Measurements from ENCODE around the gene TSPOAP1.

TSPOAP1 gene

DNA sequence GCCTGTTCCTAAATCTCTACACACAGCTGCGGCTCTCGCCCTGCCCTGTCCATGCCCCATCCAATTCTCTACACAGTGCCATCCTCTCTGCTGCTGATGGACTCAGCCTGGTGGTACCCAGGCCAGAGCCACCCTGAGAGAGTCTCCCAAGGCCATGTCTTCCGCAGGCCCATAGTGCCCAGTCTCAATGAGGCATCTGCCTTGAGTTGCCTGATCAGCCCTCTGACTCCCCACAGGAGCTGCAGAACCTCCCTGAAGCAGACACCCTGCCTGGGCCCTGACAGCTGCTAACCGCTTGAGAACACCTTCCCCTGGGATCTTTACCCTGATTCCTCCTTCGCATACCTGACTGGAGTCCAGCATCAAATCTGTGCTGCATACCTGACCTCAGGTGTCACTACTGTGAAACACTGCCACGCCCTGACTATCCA is 13.3 kb downstream of the TSPOAP1 start:
- no peak for DNase-seq

- DNase-seq = no peak
Observed at GRCh38 chr17:58314706-58315015, 13.9 kb downstream of the TSPOAP1 start.

DNA sequence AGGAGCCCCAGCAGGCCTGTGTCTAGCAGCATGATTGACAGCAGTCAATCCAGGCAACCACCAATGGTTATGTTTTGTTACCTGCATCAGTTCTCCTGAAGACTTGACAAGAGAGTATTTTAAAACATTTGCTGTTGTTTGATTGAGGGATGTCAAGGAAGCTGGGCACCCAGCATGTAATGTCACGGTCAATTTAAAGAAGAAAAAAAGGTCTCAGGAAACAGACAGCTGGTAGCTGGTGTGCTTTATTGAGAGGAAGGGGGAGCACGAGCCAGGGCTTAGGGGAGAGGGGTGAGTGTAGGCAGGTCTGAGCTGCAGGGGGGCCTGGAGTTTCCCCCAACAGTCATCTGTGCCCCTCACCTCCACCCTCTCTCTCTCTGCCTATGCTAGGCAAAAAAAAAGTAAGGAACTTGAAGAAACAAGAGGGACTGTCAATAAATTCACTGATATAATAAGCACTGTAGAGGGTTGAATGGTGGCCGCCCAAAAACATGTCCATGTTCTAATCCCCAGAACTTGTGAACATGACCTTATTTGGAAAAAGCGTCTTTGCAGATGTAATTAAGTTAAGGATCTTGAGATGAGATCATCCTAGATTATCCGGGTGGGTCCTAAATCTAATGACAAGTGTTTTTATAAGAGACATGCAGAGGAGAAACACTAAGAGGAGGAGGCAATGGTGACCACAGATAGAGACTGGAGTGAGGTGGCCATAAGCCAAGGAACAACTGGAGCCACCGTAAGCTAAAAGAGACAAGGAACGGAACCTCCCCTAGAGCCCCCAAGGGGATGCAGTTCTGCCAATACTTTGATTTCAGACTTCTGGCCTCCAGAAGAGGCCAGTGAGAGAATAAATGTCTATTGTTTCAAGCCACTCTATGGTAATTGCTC is 14.5 kb downstream of the TSPOAP1 start:
- no peak for DNase-seq

- no peak for DNase-seq
Observed at GRCh38 chr17:58312829-58313228, 15.8 kb downstream of the TSPOAP1 start.

GRCh38 chr17:58312021-58312630 is 16.5 kb downstream of the TSPOAP1 start:
- no peak for DNase-seq

- DNase-seq = no peak
Observed at GRCh38 chr17:58311429-58311894, 17.1 kb downstream of the TSPOAP1 start.

DNA sequence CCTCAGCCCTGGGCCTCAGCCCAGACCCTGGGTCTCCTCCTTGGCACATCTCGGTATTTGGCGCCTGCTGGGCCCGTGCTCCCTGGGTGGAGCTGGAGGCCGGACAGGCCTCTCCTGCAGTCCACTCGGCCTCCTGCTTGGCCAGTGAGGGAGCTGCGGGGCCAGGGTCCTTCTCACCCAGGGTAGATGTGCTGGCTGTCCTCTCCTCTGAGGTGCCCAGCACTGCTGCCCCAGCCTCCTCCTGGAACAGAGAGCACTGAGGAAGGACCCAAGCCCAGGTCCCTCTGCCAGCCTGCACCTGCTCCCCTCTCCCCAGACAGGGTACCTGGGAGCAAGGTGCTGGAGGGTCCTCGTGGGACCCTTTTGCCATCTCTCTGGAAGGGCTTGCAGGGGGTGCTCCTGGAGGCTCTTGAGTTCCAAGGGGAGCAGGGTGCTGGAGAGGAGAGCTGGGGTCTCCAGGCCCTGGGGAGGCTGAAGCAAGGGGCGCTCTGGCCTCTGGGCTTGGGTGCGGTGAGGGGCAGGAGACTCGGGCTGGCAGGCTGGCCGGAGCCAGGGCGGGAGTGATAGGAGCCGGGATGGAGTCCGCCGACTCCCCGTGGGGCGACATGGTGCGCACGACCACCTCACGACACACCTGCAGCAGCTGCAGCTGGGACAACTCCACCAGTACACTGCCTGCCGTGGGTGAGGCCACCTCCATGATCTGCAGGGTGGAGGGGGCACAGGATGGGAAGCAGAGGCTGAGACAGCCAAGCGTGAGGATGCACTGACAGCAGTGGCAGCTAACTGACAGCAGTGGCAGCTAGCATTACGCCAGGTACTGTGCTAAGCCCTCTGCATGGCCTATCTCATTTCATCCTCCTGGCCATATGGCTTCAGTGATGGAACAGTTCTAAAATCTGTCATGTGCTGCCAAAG is 17.8 kb downstream of the TSPOAP1 start:
- no peak for DNase-seq

- no peak for DNase-seq
Observed at GRCh38 chr17:58309918-58310259, 18.7 kb downstream of the TSPOAP1 start.

GRCh38 chr17:58308985-58309917 is 19.3 kb downstream of the TSPOAP1 start:
- DNase-seq = no peak

- DNase-seq = no peak
Observed at GRCh38 chr17:58308173-58308984, 20.2 kb downstream of the TSPOAP1 start.

GRCh38 chr17:58307468-58308172 is 21.0 kb downstream of the TSPOAP1 start:
- DNase-seq = no peak

- DNase-seq = no peak
Observed at GRCh38 chr17:58306131-58306951, 22.3 kb downstream of the TSPOAP1 start.

- no peak for DNase-seq
Observed at GRCh38 chr17:58305626-58306025, 23.0 kb downstream of the TSPOAP1 start.

DNA sequence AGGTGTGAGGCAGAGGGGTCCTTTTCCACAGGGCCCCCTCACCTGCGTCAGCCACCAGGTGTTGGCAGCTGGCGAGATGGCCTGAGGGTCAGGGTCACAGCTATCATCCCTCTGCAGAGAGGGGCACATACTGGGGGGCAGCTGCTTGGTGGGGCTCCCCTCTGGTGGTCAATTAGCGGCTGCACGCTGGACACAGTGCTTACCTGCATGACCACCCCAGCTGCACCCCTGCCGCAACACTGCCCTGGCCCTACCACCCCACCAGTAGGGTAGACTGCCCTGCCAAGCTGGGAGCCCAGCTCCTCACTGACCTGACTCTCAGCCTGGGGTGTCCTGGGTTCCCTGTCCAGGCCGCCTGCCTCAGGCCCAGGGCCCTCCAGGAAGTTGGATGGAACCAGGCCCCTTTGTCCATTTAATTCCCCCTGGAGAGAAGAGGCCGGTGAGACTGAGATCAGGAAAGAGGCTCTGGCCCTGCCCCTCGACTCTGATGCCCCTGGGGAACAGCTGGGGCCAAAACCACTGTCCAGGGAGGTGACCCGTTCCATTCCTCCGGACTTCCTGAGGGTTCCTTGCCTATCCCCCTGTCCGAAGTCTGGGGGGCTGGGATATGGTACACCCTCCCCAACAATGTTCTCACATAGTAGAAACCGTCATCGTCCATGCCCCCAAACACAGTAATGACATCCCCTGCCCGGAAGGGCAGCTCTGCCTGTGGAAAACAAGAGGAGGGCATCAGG is 23.7 kb downstream of the TSPOAP1 start:
- DNase-seq = no peak

DNA sequence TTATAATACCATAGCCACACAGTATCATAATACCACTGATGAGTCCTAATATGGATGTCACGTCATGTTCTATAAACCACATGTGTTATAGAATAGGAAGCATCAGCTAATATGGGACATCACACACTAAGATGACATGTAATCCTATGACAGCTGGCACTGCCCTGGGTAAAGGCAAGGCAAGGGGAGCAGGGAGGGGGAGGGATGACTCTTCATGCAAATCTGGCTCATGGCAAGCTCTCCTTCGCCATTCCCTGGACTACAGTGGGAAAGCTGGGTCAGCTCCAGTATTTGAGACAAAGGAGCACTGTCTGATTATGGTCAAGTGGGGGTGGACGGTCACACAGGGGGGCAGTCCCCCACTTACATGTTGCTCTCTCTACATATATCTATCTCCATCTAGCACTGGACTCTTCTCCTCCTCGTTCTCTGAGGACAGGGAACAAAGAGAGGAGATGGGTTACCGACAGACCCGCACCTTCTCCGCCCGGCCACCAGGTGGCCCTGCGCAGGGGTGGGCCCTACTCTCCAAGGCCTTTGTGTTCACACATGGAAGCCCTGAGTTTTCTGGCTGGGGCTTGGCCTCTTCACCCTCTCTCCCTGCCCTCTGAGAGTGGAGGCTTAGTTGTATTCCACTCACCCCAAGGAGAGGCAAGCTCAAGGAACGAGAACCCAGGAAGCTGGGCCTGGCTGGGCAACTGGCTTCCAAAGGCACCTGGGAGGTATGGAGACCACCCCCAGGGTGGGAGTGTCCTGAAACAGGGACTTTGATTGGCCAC is 24.4 kb downstream of the TSPOAP1 start:
- DNase-seq = peak; percentile 46 to 48

DNA sequence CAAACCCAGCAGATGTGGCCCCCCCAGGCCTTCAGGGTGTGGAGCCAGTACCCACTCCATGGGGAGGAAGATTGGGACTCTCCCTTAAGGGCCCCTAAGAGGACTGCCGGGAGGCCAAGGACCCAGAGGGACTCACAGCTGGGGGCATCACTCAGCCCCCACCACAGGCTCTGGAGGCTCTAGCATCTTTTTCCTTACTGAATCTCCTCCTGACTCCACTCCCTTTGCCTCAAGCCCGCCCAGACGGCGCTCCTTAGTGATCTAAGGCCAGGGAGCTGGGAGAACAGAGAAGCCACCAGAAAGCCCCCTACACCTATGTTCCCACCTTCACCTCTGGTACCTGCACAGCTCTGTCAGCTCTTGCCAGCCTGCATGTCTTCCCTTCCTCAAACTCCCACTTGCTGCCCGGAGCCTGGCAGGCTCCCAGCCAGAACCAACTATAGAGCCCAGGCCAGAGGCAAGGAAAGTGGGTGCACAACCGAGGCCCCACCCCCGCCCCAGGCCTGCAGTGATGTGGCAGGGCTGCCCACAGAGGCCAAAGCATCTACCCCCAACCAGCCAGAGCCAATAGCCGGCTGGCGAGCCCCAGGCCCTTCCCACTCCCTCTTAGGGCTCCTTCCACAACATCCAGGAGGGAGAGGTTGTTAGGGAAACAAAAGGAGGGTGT is 25.5 kb downstream of the TSPOAP1 start:
- DNase-seq = no peak

- DNase-seq = no peak
Observed at GRCh38 chr17:58302171-58302918, 26.2 kb downstream of the TSPOAP1 start.

Data from activated CD4-positive, alpha-beta T cell treated with anti-CD3 and anti-CD28 coated beads, Interleukin-2, amount 50 U/mL, for 4 hours (primary cell).